Endothelial cell of umbilical vein (primary cell): ENCODE results near the gene GALR2. TPM values are rescaled to one million over a fixed set of nuclear protein-coding genes. Genes with fewer than 3 reads are reported as not detected.

Source experiments
- BruUV-seq: library from RNA; stranded (reverse); fragments of 400-500 nt; replicated peaks from 2 replicates; lab custom pipeline; 2021; lab: Mats Ljungman, UMichigan
- CTCF ChIA-PET: fragments of 300-600, 350-600 bp; sonication (Branson Sonifier 250); formaldehyde crosslinking; loops from one replicate; lab custom pipeline; 2021; ENCODE audit warnings: antibody characterized with exemption, inconsistent platforms; lab: Charles Lee
- POLR2A ChIA-PET: fragments of 300-600, 350-600 bp; sonication (Branson Sonifier 250); formaldehyde crosslinking; loops from one replicate; lab custom pipeline; 2021; ENCODE audit warnings: antibody characterized with exemption, inconsistent platforms; lab: Charles Lee
- DNase-seq: peaks from one replicate; pipeline ENCODE4 v3.0.0-alpha.2; 2011; ENCODE audit warnings: low read depth, low spot score
- FAIRE-seq: peaks from 2 replicates; lab custom pipeline; 2011; peaks lifted over from hg19 to GRCh38; lab: Jason Lieb, UNC
- H2AFZ ChIP-seq: 2 replicates; pipeline ENCODE4 v1.6.0; 2012; ENCODE audit warnings: low read depth, low read length, control low read depth, inconsistent platforms
- H3K27ac ChIP-seq: 2 replicates; pipeline ENCODE4 v1.5.1; 2011; ENCODE audit warnings: low read depth, mild to moderate bottlenecking, control low read depth, low read length, moderate library complexity; ENCODE audit not compliant: insufficient read depth
- H3K27me3 ChIP-seq, 2 experiments: 2 replicates each; pipeline versions ENCODE4 v1.6.0 to v1.6.1; 2011; ENCODE audit warnings: low read length in 2 of 2, mixed read lengths in 1 of 2; ENCODE audit not compliant: control insufficient read depth in 2 of 2, insufficient read depth in 2 of 2
- H3K36me3 ChIP-seq, 2 experiments: 2 replicates in 1 of 2; 3 replicates in 1 of 2; pipeline ENCODE4 v1.5.1; 2011; ENCODE audit warnings: low read length in 2 of 2, mild to moderate bottlenecking in 1 of 2, moderate library complexity in 1 of 2; ENCODE audit not compliant: control insufficient read depth in 2 of 2, insufficient read depth in 2 of 2; ENCODE audit errors: extremely low read depth in 1 of 2
- H3K4me1 ChIP-seq: 3 replicates; pipeline ENCODE4 v1.5.1; 2011; ENCODE audit warnings: mild to moderate bottlenecking, low read length; ENCODE audit not compliant: control insufficient read depth, insufficient read depth; ENCODE audit errors: extremely low read depth
- H3K4me2 ChIP-seq: 2 replicates; pipeline ENCODE4 v1.6.1; 2011; ENCODE audit warnings: low read length, control low read depth, mixed read lengths; ENCODE audit not compliant: insufficient read depth
- H3K4me3 ChIP-seq, 3 experiments: fragments of 200-600 bp in 1 of 3; sonication (generic), shearing (Covaris generic) in 1 of 3; replicated peaks in 1 of 3; 2 replicates each; pipeline ENCODE4 v1.5.1; 2011 to 2016; ENCODE audit warnings: control low read depth in 3 of 3, low read length in 3 of 3, mild to moderate bottlenecking in 2 of 3, inconsistent platforms in 1 of 3, low read depth in 1 of 3, moderate library complexity in 1 of 3; ENCODE audit not compliant: insufficient read depth in 1 of 3
- H3K79me2 ChIP-seq: 2 replicates; pipeline ENCODE4 v1.6.0; 2012; ENCODE audit warnings: low read length, inconsistent platforms; ENCODE audit not compliant: control insufficient read depth, insufficient read depth
- H3K9ac ChIP-seq: replicated peaks from 2 replicates; pipeline ENCODE3; 2011; ENCODE audit warnings: low read length, control low read depth; ENCODE audit not compliant: insufficient read depth; ENCODE audit errors: extremely low read depth
- H3K9me1 ChIP-seq: replicated peaks from 3 replicates; pipeline ENCODE4 v1.6.0; 2011; ENCODE audit warnings: mild to moderate bottlenecking, low read length; ENCODE audit not compliant: control insufficient read depth, insufficient read depth; ENCODE audit errors: extremely low read depth
- H3K9me3 ChIP-seq: replicated peaks from 2 replicates; pipeline ENCODE4 v1.5.1; 2012; ENCODE audit warnings: low read length, inconsistent platforms; ENCODE audit not compliant: control insufficient read depth, insufficient read depth
- H4K20me1 ChIP-seq: replicated peaks from 2 replicates; pipeline ENCODE3; 2011; ENCODE audit warnings: mild to moderate bottlenecking, low read length; ENCODE audit not compliant: control insufficient read depth, insufficient read depth; ENCODE audit errors: extremely low read depth
- JUN ChIP-seq: IDR thresholded peaks from 2 replicates; pipeline ENCODE4 v1.6.1; 2011; ENCODE audit warnings: borderline replicate concordance, low read depth; ENCODE audit not compliant: insufficient read length, insufficient read depth
- POLR2AphosphoS5 ChIP-seq: IDR thresholded peaks from 2 replicates; pipeline ENCODE4 v1.6.1; 2012; ENCODE audit warnings: low read depth, mild to moderate bottlenecking, control low read depth, low read length, moderate library complexity; ENCODE audit not compliant: insufficient read depth
- dilution Hi-C: fragments of 300-500 bp; cut with MboI; formaldehyde crosslinking; loops from one replicate; pipeline ENCODE4 v1.15.0; 2019; ENCODE audit warnings: low sequenced_read_pairs; ENCODE audit not compliant: extremely low pct_ligation_motif_present
- intact Hi-C: fragments of 100-400 bp; cut with micrococcal nuclease; formaldehyde crosslinking; loops from one replicate; pipeline ENCODE4 v1.10.0; 2022
- polyA plus RNA-seq, 4 experiments: library from polyadenylated mRNA; depleted of rRNA in 3 of 4; stranded (reverse) in 3 of 4; unstranded in 1 of 4; fragments of >200 nt; gene quantifications; 2 replicates each; pipeline versions ENCODE4 v1.2.1 to v1.2.3, GENCODE V29; 2011 to 2012; ENCODE audit warnings: missing spikeins in 1 of 4
- total RNA-seq: library from RNA; stranded (reverse); gene quantifications from 2 replicates; pipeline ENCODE4 v1.2.3, GENCODE V29; 2021
- TF ChIP-seq, protein P1 (sequence below), 2 donors: IDR thresholded peaks; 1 replicate in 1 of 2; 2 replicates in 1 of 2; pipeline ENCODE4 v1.5.1; 2011; ENCODE audit warnings: low read length in 2 of 2, mild to moderate bottlenecking in 2 of 2, moderate library complexity in 2 of 2, control low read depth in 1 of 2, inconsistent platforms in 1 of 2, low read depth in 1 of 2; ENCODE audit not compliant: insufficient read depth in 1 of 2; ENCODE audit errors: extremely low read depth in 1 of 2

The GALR2 gene
- total and polyA plus RNA-seq, 2 donors (not counting 3 experiments of a cell fraction or from before 2014, with no cell fraction given) = 0.47 TPM; not detected in 1

DNA sequence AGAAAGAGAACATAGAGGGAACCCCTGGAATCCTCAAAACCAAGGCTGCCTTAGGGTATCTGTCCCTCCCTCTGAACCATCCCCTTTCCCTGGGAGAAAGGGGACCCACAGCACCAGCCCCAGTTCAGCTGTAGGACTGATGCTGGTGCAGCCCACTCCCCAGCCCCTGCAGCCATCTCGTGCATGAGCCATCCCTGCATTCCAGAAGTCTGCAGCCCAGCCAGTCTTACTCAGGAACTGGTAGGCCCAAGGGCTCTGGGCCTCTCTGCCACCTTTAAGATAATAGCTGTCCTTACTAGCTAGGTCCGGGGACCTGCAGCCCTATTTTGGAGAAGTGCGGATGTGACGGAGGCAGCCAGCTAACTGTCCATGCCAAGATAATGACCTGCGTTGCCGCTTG, 41.4 kb upstream of the GALR2 start:
- Histone ChIP-seq H3K9ac (no peak overlapping the region), H3K4me1 (peaks cover 11% of the 10 kb centered on the region), H3K79me2 (no peaks in the 10 kb centered on the region), H3K36me3 (peaks cover 0 to 2% of the 10 kb centered on the region in 2 experiments), H3K27me3 (no peaks in the 10 kb centered on the region), H3K9me1 (no peaks in the 10 kb centered on the region), H3K27ac (no peak overlapping the region), H3K4me3 (no peak overlapping the region), H2AFZ (no peak overlapping the region), H3K9me3 (no peaks in the 10 kb centered on the region), H3K4me2 (no peak overlapping the region), H4K20me1 (no peaks in the 10 kb centered on the region)
- ChIA-PET POLR2A (no interaction called here), CTCF (interaction anchor here (0.8 to 3.8 kb wide), 8 partner anchors 14 to 149 kb away, joined by 3 to 28 read pairs (median 3); no protein-coding TSS in a partner anchor)
- no peak for DNase-seq
- BruUV-seq = no TSS peak
- dilution Hi-C loops (no loop called here), intact Hi-C loops (loop anchor here (5.0 kb wide), 1 partner anchor 244 kb away; no protein-coding TSS in a partner anchor)
- no peak for FAIRE-seq
- TF ChIP-seq POLR2AphosphoS5 = no peak
- TF ChIP-seq JUN = no peak
- TF ChIP-seq, protein P1, sequence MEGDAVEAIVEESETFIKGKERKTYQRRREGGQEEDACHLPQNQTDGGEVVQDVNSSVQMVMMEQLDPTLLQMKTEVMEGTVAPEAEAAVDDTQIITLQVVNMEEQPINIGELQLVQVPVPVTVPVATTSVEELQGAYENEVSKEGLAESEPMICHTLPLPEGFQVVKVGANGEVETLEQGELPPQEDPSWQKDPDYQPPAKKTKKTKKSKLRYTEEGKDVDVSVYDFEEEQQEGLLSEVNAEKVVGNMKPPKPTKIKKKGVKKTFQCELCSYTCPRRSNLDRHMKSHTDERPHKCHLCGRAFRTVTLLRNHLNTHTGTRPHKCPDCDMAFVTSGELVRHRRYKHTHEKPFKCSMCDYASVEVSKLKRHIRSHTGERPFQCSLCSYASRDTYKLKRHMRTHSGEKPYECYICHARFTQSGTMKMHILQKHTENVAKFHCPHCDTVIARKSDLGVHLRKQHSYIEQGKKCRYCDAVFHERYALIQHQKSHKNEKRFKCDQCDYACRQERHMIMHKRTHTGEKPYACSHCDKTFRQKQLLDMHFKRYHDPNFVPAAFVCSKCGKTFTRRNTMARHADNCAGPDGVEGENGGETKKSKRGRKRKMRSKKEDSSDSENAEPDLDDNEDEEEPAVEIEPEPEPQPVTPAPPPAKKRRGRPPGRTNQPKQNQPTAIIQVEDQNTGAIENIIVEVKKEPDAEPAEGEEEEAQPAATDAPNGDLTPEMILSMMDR (IDR thresholded peaks at IDR 0.05; ENCODE audit: extremely low read depth in 1 of 2, insufficient read depth in 1 of 2, low read depth in 1 of 2, low read length in 2 of 2) = no peak
